ENCODE measurements around the gene B3GALT5.

The B3GALT5 gene

DNA sequence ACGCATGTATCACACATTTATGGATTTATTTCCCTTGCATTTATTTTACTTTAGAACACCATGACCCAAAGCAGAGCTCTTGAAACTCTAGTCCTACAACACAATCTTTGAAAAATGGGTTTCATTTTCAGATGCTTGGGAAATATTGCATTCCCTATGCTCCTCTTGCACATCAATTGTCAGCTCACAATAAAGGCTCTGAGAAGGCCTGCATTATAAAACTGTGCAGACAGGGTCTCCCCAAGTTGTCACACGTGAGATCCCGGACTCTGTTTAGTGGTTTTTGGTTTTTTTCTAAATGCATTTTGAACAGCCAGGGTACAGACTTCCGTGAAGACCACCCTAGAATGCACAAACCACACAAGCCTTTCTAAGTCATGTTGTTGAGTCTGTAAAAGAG is 9.9 kb upstream of the B3GALT5 start:
- Histone ChIP-seq H3K4me1 (ENCODE audit: control insufficient read depth in 1 of 2, insufficient read depth in 2 of 2, low read length in 2 of 2) (peaks cover 8 to 10% of the 10 kb centered on the region in 2 donors), H3K4me3 (ENCODE audit: low read depth in 1 of 2, low read length in 2 of 2) (no peak overlapping the region), H3K27ac (ENCODE audit: low read depth, low read length) (no peak overlapping the region), H3K9me3 (ENCODE audit: control insufficient read depth in 1 of 2, low read length in 2 of 2) (no peaks in the 10 kb centered on the region), H3K27me3 (ENCODE audit: control insufficient read depth in 1 of 2, insufficient read depth in 2 of 2, low read length in 2 of 2) (no peaks in the 10 kb centered on the region), H3K36me3 (ENCODE audit: control insufficient read depth in 1 of 2, insufficient read depth in 2 of 2, low read length in 2 of 2) (no peaks in the 10 kb centered on the region), H3K9ac (ENCODE audit: low read depth in 1 of 2, low read length in 2 of 2) (no peak overlapping the region)

GRCh38 chr21:39604951-39605350 is 7.8 kb upstream of the B3GALT5 start:
- Histone ChIP-seq H3K4me1 (ENCODE audit: control insufficient read depth in 1 of 2, insufficient read depth in 2 of 2, low read length in 2 of 2) (peaks cover 14 to 15% of the 10 kb centered on the region in 2 donors), H3K4me3 (ENCODE audit: low read depth in 1 of 2, low read length in 2 of 2) (no peak overlapping the region), H3K9me3 (ENCODE audit: control insufficient read depth in 1 of 2, low read length in 2 of 2) (no peaks in the 10 kb centered on the region), H3K27ac (ENCODE audit: low read depth, low read length) (no peak overlapping the region), H3K27me3 (ENCODE audit: control insufficient read depth in 1 of 2, insufficient read depth in 2 of 2, low read length in 2 of 2) (no peaks in the 10 kb centered on the region), H3K36me3 (ENCODE audit: control insufficient read depth in 1 of 2, insufficient read depth in 2 of 2, low read length in 2 of 2) (no peaks in the 10 kb centered on the region), H3K9ac (ENCODE audit: low read depth in 1 of 2, low read length in 2 of 2) (no peak overlapping the region)

DNA sequence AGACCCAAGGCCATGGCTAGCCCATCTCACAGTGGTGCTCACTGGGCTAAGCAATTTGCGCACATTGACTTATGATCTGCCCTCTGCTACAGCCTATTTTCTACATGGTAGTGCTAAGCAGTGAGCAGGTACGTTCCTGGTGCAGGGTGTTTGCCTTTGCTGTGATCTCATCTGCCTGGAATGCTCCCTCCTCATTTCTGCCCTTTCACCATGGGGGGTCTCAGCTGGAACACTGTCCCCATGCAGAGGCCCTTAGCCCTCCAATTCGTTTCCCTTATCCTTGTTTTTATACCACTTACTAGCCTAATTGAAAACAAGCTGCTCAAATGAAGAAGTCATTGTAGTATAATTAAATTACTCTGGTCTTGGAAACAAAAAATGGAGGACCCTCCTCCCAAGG is 2.0 kb upstream of the B3GALT5 start:
- peaks cover 12 to 13% of the 10 kb centered on the region in 2 donors for H3K4me1 ChIP-seq (ENCODE audit: control insufficient read depth in 1 of 2, insufficient read depth in 2 of 2, low read length in 2 of 2)
- H3K4me3 ChIP-seq (ENCODE audit: low read depth in 1 of 2, low read length in 2 of 2) = no peak overlapping the region
- H3K9me3 ChIP-seq (ENCODE audit: control insufficient read depth in 1 of 2, low read length in 2 of 2) = no peaks in the 10 kb centered on the region
- no peaks in the 10 kb centered on the region for H3K36me3 ChIP-seq (ENCODE audit: control insufficient read depth in 1 of 2, insufficient read depth in 2 of 2, low read length in 2 of 2)
- peaks cover 3 to 15% of the 10 kb centered on the region in 2 donors for H3K27me3 ChIP-seq (ENCODE audit: control insufficient read depth in 1 of 2, insufficient read depth in 2 of 2, low read length in 2 of 2)
- H3K9ac ChIP-seq (ENCODE audit: low read depth in 1 of 2, low read length in 2 of 2) = no peak overlapping the region
- no peak overlapping the region for H3K27ac ChIP-seq (ENCODE audit: low read depth, low read length)

GRCh38 chr21:39611551-39612190 is 1.1 kb upstream of the B3GALT5 start:
- Histone ChIP-seq H3K9me3 (ENCODE audit: control insufficient read depth in 1 of 2, low read length in 2 of 2) (no peaks in the 10 kb centered on the region), H3K27ac (ENCODE audit: low read depth, low read length) (no peak overlapping the region), H3K36me3 (ENCODE audit: control insufficient read depth in 1 of 2, insufficient read depth in 2 of 2, low read length in 2 of 2) (no peaks in the 10 kb centered on the region), H3K4me1 (ENCODE audit: control insufficient read depth in 1 of 2, insufficient read depth in 2 of 2, low read length in 2 of 2) (peaks cover 12 to 13% of the 10 kb centered on the region in 2 donors), H3K9ac (ENCODE audit: low read depth in 1 of 2, low read length in 2 of 2) (no peak overlapping the region), H3K27me3 (ENCODE audit: control insufficient read depth in 1 of 2, insufficient read depth in 2 of 2, low read length in 2 of 2) (peaks cover 3 to 15% of the 10 kb centered on the region in 2 donors), H3K4me3 (ENCODE audit: low read depth in 1 of 2, low read length in 2 of 2) (no peak overlapping the region)

GRCh38 chr21:39613041-39613934 is 548 bp downstream of the B3GALT5 start:
- Histone ChIP-seq H3K4me3 (ENCODE audit: low read depth in 1 of 2, low read length in 2 of 2) (peak overlapping the region; percentile 48 to 59), H3K9me3 (ENCODE audit: control insufficient read depth in 1 of 2, low read length in 2 of 2) (no peaks in the 10 kb centered on the region), H3K27me3 (ENCODE audit: control insufficient read depth in 1 of 2, insufficient read depth in 2 of 2, low read length in 2 of 2) (peaks cover 3 to 15% of the 10 kb centered on the region in 2 donors), H3K36me3 (ENCODE audit: control insufficient read depth in 1 of 2, insufficient read depth in 2 of 2, low read length in 2 of 2) (no peaks in the 10 kb centered on the region), H3K27ac (ENCODE audit: low read depth, low read length) (no peak overlapping the region), H3K9ac (ENCODE audit: low read depth in 1 of 2, low read length in 2 of 2) (no peak overlapping the region), H3K4me1 (ENCODE audit: control insufficient read depth in 1 of 2, insufficient read depth in 2 of 2, low read length in 2 of 2) (peaks cover 12 to 13% of the 10 kb centered on the region in 2 donors)

- Histone ChIP-seq H3K9me3 (ENCODE audit: control insufficient read depth in 1 of 2, low read length in 2 of 2) (no peaks in the 10 kb centered on the region), H3K27ac (ENCODE audit: low read depth, low read length) (no peak overlapping the region), H3K27me3 (ENCODE audit: control insufficient read depth in 1 of 2, insufficient read depth in 2 of 2, low read length in 2 of 2) (peaks cover 3 to 15% of the 10 kb centered on the region in 2 donors), H3K9ac (ENCODE audit: low read depth in 1 of 2, low read length in 2 of 2) (no peak overlapping the region), H3K4me1 (ENCODE audit: control insufficient read depth in 1 of 2, insufficient read depth in 2 of 2, low read length in 2 of 2) (no peaks in the 10 kb centered on the region), H3K4me3 (ENCODE audit: low read depth in 1 of 2, low read length in 2 of 2) (no peak overlapping the region), H3K36me3 (ENCODE audit: control insufficient read depth in 1 of 2, insufficient read depth in 2 of 2, low read length in 2 of 2) (no peaks in the 10 kb centered on the region)
Measured at GRCh38 chr21:39616211-39616772, 3.6 kb downstream of the B3GALT5 start.

GRCh38 chr21:39620856-39621255 is 8.1 kb downstream of the B3GALT5 start:
- H3K27ac ChIP-seq (ENCODE audit: low read depth, low read length) = no peak overlapping the region
- no peaks in the 10 kb centered on the region for H3K36me3 ChIP-seq (ENCODE audit: control insufficient read depth in 1 of 2, insufficient read depth in 2 of 2, low read length in 2 of 2)
- no peak overlapping the region for H3K9ac ChIP-seq (ENCODE audit: low read depth in 1 of 2, low read length in 2 of 2)
- H3K9me3 ChIP-seq (ENCODE audit: control insufficient read depth in 1 of 2, low read length in 2 of 2) = no peaks in the 10 kb centered on the region
- no peak overlapping the region for H3K4me3 ChIP-seq (ENCODE audit: low read depth in 1 of 2, low read length in 2 of 2)
- no peaks in the 10 kb centered on the region for H3K27me3 ChIP-seq (ENCODE audit: control insufficient read depth in 1 of 2, insufficient read depth in 2 of 2, low read length in 2 of 2)
- peaks cover 9 to 12% of the 10 kb centered on the region in 2 donors for H3K4me1 ChIP-seq (ENCODE audit: control insufficient read depth in 1 of 2, insufficient read depth in 2 of 2, low read length in 2 of 2)

GRCh38 chr21:39625211-39625895 is 12.6 kb downstream of the B3GALT5 start:
- H3K27ac ChIP-seq (ENCODE audit: low read depth, low read length) = no peak overlapping the region
- no peak overlapping the region for H3K9ac ChIP-seq (ENCODE audit: low read depth in 1 of 2, low read length in 2 of 2)
- peaks cover 12 to 15% of the 10 kb centered on the region in 2 donors for H3K4me1 ChIP-seq (ENCODE audit: control insufficient read depth in 1 of 2, insufficient read depth in 2 of 2, low read length in 2 of 2)
- H3K4me3 ChIP-seq (ENCODE audit: low read depth in 1 of 2, low read length in 2 of 2) = peak overlapping the region in 1 of 2 donors; percentile 42
- no peaks in the 10 kb centered on the region for H3K27me3 ChIP-seq (ENCODE audit: control insufficient read depth in 1 of 2, insufficient read depth in 2 of 2, low read length in 2 of 2)
- H3K9me3 ChIP-seq (ENCODE audit: control insufficient read depth in 1 of 2, low read length in 2 of 2) = no peaks in the 10 kb centered on the region
- no peaks in the 10 kb centered on the region for H3K36me3 ChIP-seq (ENCODE audit: control insufficient read depth in 1 of 2, insufficient read depth in 2 of 2, low read length in 2 of 2)

DNA sequence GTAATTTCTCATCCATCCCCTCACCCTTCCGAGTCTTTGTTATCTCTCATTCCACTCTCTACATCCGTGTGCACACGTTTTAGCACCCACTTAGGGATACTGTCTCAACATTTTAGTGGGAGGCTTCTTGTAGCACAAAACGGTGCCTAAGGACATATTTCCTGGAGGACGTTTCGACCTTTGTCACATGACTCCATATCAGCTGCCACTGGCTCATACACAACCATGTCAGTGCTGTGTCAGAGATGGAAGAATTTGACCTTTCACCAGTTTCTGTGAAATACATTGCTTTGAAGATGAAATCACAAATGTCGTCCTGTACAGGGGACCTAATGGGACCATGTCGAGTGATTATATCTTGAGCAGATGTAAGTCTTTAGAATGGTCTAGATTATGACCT is 15.6 kb downstream of the B3GALT5 start:
- no peak overlapping the region for H3K9ac ChIP-seq (ENCODE audit: low read depth in 1 of 2, low read length in 2 of 2)
- H3K4me3 ChIP-seq (ENCODE audit: low read depth in 1 of 2, low read length in 2 of 2) = no peak overlapping the region
- no peak overlapping the region for H3K27ac ChIP-seq (ENCODE audit: low read depth, low read length)

More for the DNA sequence above, 15.6 kb downstream of the B3GALT5 start:
- no peaks in the 10 kb centered on the region for H3K9me3 ChIP-seq (ENCODE audit: control insufficient read depth in 1 of 2, low read length in 2 of 2)
- H3K27me3 ChIP-seq (ENCODE audit: control insufficient read depth in 1 of 2, insufficient read depth in 2 of 2, low read length in 2 of 2) = no peaks in the 10 kb centered on the region
- no peaks in the 10 kb centered on the region for H3K36me3 ChIP-seq (ENCODE audit: control insufficient read depth in 1 of 2, insufficient read depth in 2 of 2, low read length in 2 of 2)
- peaks cover 32 to 42% of the 10 kb centered on the region in 2 donors for H3K4me1 ChIP-seq (ENCODE audit: control insufficient read depth in 1 of 2, insufficient read depth in 2 of 2, low read length in 2 of 2)
